PC-3 (cell line): ENCODE measurements around the gene GAS2. TPM values are rescaled to one million over a fixed set of nuclear protein-coding genes. Genes with fewer than 3 reads are reported as not detected.

Source experiments
- ATAC-seq: fragments of 200-7000 bp; cut with Tn5 transposase; 2 replicates; pipeline ENCODE4 v1.9.1; 2020; ENCODE audit warnings: mild to moderate bottlenecking, moderate library complexity
- BruUV-seq: library from RNA; stranded (reverse); fragments of 400-500 nt; replicated peaks from 2 replicates; lab custom pipeline; 2021; lab: Mats Ljungman, UMichigan
- CTCF ChIA-PET: fragments of 300-600 bp; sonication (Branson Sonifier 250); formaldehyde crosslinking; loops from one replicate; lab custom pipeline; 2022; ENCODE audit warnings: antibody characterized with exemption; lab: Charles Lee
- POLR2A ChIA-PET: fragments of 300-600 bp; sonication (Branson Sonifier 250); formaldehyde crosslinking; loops from one replicate; lab custom pipeline; 2022; ENCODE audit warnings: antibody characterized with exemption; ENCODE audit not compliant: unreplicated experiment; lab: Charles Lee
- DNase-seq: peaks from one replicate; pipeline ENCODE4 v3.0.0-alpha.2; 2015
- H2AFZ ChIP-seq: fragments of 300-600 bp; sonication (generic); 2 replicates; pipeline ENCODE4 v1.6.0; 2016; ENCODE audit warnings: antibody characterized with exemption, low read length
- H3F3A ChIP-seq: fragments of 300-600 bp; sonication (generic); one replicate; pipeline ENCODE4 v1.6.0; 2017; ENCODE audit warnings: antibody characterized with exemption, low read length, control low read depth, mild to moderate bottlenecking; ENCODE audit not compliant: unreplicated experiment
- H3K27ac ChIP-seq: fragments of 300-600 bp; sonication (generic); 2 replicates; pipeline ENCODE4 v1.5.1; 2016; ENCODE audit warnings: mild to moderate bottlenecking, low read length
- H3K27me3 ChIP-seq: fragments of 300-600 bp; sonication (generic); 2 replicates; pipeline ENCODE4 v1.6.1; 2016; ENCODE audit warnings: low read length, mixed read lengths
- H3K36me3 ChIP-seq: fragments of 300-600 bp; sonication (generic); 2 replicates; pipeline ENCODE4 v1.6.1; 2016; ENCODE audit warnings: low read depth, mixed run types, low read length, mixed read lengths
- H3K4me1 ChIP-seq: fragments of 300-600 bp; sonication (generic); 2 replicates; pipeline ENCODE4 v1.5.1; 2016; ENCODE audit warnings: low read length; ENCODE audit not compliant: insufficient read depth
- H3K4me2 ChIP-seq: fragments of 300-600 bp; sonication (generic); 2 replicates; pipeline ENCODE4 v1.6.0; 2016; ENCODE audit warnings: low read length
- H3K4me3 ChIP-seq: fragments of 300-600 bp; sonication (generic); 2 replicates; pipeline ENCODE4 v1.5.1; 2016; ENCODE audit warnings: mild to moderate bottlenecking, low read length, mixed read lengths
- H3K79me2 ChIP-seq: fragments of 300-600 bp; sonication (generic); 2 replicates; pipeline ENCODE4 v1.6.1; 2017; ENCODE audit warnings: low read length, mixed read lengths
- H3K9ac ChIP-seq: fragments of 300-600 bp; sonication (generic); 2 replicates; pipeline ENCODE4 v1.6.0; 2016; ENCODE audit warnings: mild to moderate bottlenecking, low read length
- H3K9me2 ChIP-seq: fragments of 300-600 bp; sonication (generic); replicated peaks from 2 replicates; pipeline ENCODE4 v1.6.1; 2016; ENCODE audit warnings: mixed run types, low read length, mixed read lengths
- H3K9me3 ChIP-seq: fragments of 300-600 bp; sonication (generic); 2 replicates; pipeline ENCODE4 v1.6.1; 2016; ENCODE audit warnings: low read length, mixed read lengths
- H4K20me1 ChIP-seq: fragments of 300-600 bp; sonication (generic); 2 replicates; pipeline ENCODE4 v1.6.1; 2016; ENCODE audit warnings: low read length, mixed read lengths
- EZH2 ChIP-seq: fragments of 300-600 bp; sonication (generic); IDR thresholded peaks from one replicate; pipeline ENCODE4 v1.6.1; 2017; ENCODE audit warnings: antibody characterized with exemption, mild to moderate bottlenecking, low read length; ENCODE audit not compliant: unreplicated experiment
- EZH2phosphoT487 ChIP-seq: fragments of 300-600 bp; sonication (generic); IDR thresholded peaks from 2 replicates; pipeline ENCODE4 v1.6.1; 2018; ENCODE audit warnings: mild to moderate bottlenecking, antibody characterized with exemption, low read length, borderline replicate concordance
- intact Hi-C: fragments of 100-400 bp; cut with micrococcal nuclease; formaldehyde crosslinking; loops from 2 replicates; pipeline ENCODE4 v1.9.0; 2023
- total RNA-seq: library from RNA; depleted of rRNA; stranded (reverse); fragments of >200 nt; gene quantifications from 2 replicates; pipeline ENCODE4 v1.2.3, GENCODE V29; 2014
- TF ChIP-seq, protein P1 (sequence below): fragments of 300-600 bp; sonication (generic); conservative IDR thresholded peaks from 2 replicates; pipeline ENCODE4 v1.5.1; 2017; ENCODE audit warnings: antibody characterized with exemption, low read depth, mild to moderate bottlenecking, low read length

Gene GAS2
- total RNA-seq, 1 experiment from 2014 or later = not detected

DNA sequence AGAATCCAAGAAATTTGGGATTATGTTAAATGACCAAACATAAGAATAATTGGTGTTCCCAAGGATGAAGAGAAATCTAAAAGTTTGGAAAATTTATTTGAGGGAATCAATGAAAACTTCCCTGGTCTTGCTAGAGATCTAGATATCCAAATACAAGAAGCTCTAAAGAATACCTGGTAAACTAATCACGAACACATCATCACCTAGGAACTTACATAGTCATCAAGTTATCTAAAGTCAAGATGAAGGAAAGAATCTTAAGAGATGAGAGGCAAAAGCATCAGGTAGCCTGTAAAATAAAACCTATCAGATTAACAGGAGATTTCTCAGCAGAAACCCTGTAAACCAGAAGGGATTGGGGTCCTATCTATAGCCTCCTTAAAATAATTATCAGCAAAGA lies 46.9 kb downstream of the GAS2 start:
- H3K27ac ChIP-seq = no peak overlapping the region
- H3K4me3 ChIP-seq = no peak overlapping the region
- intact Hi-C loops = no loop called here
- DNase-seq = no peak
- no peak overlapping the region for H2AFZ ChIP-seq
- TF ChIP-seq, protein P1, sequence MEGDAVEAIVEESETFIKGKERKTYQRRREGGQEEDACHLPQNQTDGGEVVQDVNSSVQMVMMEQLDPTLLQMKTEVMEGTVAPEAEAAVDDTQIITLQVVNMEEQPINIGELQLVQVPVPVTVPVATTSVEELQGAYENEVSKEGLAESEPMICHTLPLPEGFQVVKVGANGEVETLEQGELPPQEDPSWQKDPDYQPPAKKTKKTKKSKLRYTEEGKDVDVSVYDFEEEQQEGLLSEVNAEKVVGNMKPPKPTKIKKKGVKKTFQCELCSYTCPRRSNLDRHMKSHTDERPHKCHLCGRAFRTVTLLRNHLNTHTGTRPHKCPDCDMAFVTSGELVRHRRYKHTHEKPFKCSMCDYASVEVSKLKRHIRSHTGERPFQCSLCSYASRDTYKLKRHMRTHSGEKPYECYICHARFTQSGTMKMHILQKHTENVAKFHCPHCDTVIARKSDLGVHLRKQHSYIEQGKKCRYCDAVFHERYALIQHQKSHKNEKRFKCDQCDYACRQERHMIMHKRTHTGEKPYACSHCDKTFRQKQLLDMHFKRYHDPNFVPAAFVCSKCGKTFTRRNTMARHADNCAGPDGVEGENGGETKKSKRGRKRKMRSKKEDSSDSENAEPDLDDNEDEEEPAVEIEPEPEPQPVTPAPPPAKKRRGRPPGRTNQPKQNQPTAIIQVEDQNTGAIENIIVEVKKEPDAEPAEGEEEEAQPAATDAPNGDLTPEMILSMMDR = no peak
- TF ChIP-seq EZH2 (no peak), EZH2phosphoT487 (no peak)
- ChIA-PET POLR2A (no interaction called here), CTCF (no interaction called here)
- H3K9me3 ChIP-seq = no peaks in the 10 kb centered on the region
- H3K36me3 ChIP-seq = no peaks in the 10 kb centered on the region
- no peak for ATAC-seq
- H3K9ac ChIP-seq = no peak overlapping the region
- H3K9me2 ChIP-seq = no peaks in the 10 kb centered on the region
- no TSS peak for BruUV-seq
- no peaks in the 10 kb centered on the region for H3F3A ChIP-seq
- H3K4me1 ChIP-seq = no peaks in the 10 kb centered on the region
- no peak overlapping the region for H3K4me2 ChIP-seq
- no peaks in the 10 kb centered on the region for H3K79me2 ChIP-seq
- no peaks in the 10 kb centered on the region for H4K20me1 ChIP-seq
- H3K27me3 ChIP-seq = no peaks in the 10 kb centered on the region

GRCh38 chr11:22715971-22716370 lies 49.6 kb downstream of the GAS2 start:
- Histone ChIP-seq H2AFZ (no peak overlapping the region), H3K9ac (no peak overlapping the region), H3K36me3 (no peaks in the 10 kb centered on the region), H3K9me3 (no peaks in the 10 kb centered on the region), H3K27ac (no peak overlapping the region), H3F3A (no peaks in the 10 kb centered on the region), H4K20me1 (no peaks in the 10 kb centered on the region), H3K27me3 (no peaks in the 10 kb centered on the region), H3K4me2 (no peak overlapping the region), H3K4me1 (no peaks in the 10 kb centered on the region), H3K79me2 (no peaks in the 10 kb centered on the region), H3K9me2 (no peaks in the 10 kb centered on the region), H3K4me3 (no peak overlapping the region)
- TF ChIP-seq EZH2phosphoT487 = no peak
- TF ChIP-seq EZH2 = no peak
- no peak for ATAC-seq
- CTCF ChIA-PET = no interaction called here
- POLR2A ChIA-PET = no interaction called here
- intact Hi-C loops = no loop called here
- DNase-seq = no peak
- BruUV-seq = no TSS peak

DNA sequence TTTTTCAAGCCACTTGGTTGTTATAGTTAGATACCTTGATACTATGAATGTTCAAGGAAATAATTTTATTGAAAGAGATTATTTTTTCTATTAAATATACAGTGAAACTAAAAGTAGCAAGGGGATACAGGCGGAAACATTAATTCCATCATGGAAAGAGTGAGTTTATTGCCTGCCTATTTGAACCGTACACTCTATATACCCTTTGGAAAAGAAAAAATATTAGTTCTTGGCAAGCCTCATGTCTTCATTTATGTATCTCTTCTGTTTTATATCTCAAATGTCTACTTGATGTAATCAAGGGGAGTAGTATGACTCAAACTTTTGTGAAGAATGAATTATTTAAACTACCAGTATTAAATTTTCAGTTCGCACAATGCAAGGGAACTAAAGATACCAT lies 54.0 kb downstream of the GAS2 start:
- no peaks in the 10 kb centered on the region for H4K20me1 ChIP-seq
- CTCF ChIA-PET = no interaction called here
- intact Hi-C loops = no loop called here

More for the DNA sequence above, 54.0 kb downstream of the GAS2 start:
- BruUV-seq = no TSS peak
- TF ChIP-seq EZH2phosphoT487 (no peak), EZH2 (no peak)
- TF ChIP-seq, protein P1 = no peak
- Histone ChIP-seq H3K36me3 (no peaks in the 10 kb centered on the region), H3K27ac (no peak overlapping the region), H3K4me2 (no peak overlapping the region), H3K27me3 (0 out of 2 replicates have a peak, but pooled peaks cover 9% of the 10 kb centered on the region), H3K9me2 (no peaks in the 10 kb centered on the region), H3K4me1 (no peaks in the 10 kb centered on the region), H3K9ac (no peak overlapping the region), H3F3A (no peaks in the 10 kb centered on the region), H3K4me3 (no peak overlapping the region), H3K79me2 (no peaks in the 10 kb centered on the region), H2AFZ (no peak overlapping the region), H3K9me3 (no peaks in the 10 kb centered on the region)
- ATAC-seq (no peak), DNase-seq (no peak)
- POLR2A ChIA-PET = no interaction called here
